Upper lobe of left lung (tissue), 6 donors: ENCODE results near the gene PCBP3. TPM values are rescaled to one million over a fixed set of nuclear protein-coding genes. Genes with fewer than 3 reads are reported as not detected.

Experiments used
- ATAC-seq, 2 donors: fragments of 200-7000 bp; cut with Tn5 transposase; one replicate each; pipeline ENCODE4 v1.9.1; 2022; ENCODE audit warnings: mild to moderate bottlenecking in 2 of 2, moderate library complexity in 2 of 2; ENCODE audit not compliant: low FRiP score in 2 of 2
- DNase-seq, 2 donors: peaks; one replicate each; pipeline ENCODE4 v3.0.0-alpha.2; 2019 to 2020
- H3K27ac ChIP-seq, 4 donors: fragments of 200-600 bp; sonication (generic); one replicate each; pipeline ENCODE4 v1.5.1; 2016 to 2019
- H3K27me3 ChIP-seq, 4 donors: fragments of 200-600 bp; sonication (generic); one replicate each; pipeline ENCODE4 v1.5.1; 2017 to 2019
- H3K36me3 ChIP-seq, 4 donors: fragments of 200-600 bp; sonication (generic); one replicate each; pipeline ENCODE4 v1.5.1; 2016 to 2019
- H3K4me1 ChIP-seq, 4 donors: fragments of 200-600 bp; sonication (generic); one replicate each; pipeline ENCODE4 v1.5.1; 2018 to 2019
- H3K4me3 ChIP-seq, 4 donors: fragments of 200-600 bp; sonication (generic); one replicate each; pipeline ENCODE4 v1.5.1; 2017 to 2019; ENCODE audit warnings: mild to moderate bottlenecking in 2 of 4, moderate library complexity in 1 of 4
- H3K9me3 ChIP-seq, 4 donors: fragments of 200-600 bp; sonication (generic); one replicate each; pipeline ENCODE4 v1.5.1; 2018 to 2019
- EP300 ChIP-seq, 4 donors: sonication (generic); formaldehyde crosslinking; IDR thresholded peaks; one replicate each; pipeline ENCODE4 v1.5.1; 2017; ENCODE audit warnings: antibody characterized with exemption in 4 of 4, control low read depth in 2 of 4
- POLR2A ChIP-seq, 4 donors: fragments of 450-650 bp; IDR thresholded peaks; one replicate each; pipeline ENCODE4 v1.5.1; 2016 to 2017; ENCODE audit warnings: antibody characterized with exemption in 4 of 4, mild to moderate bottlenecking in 2 of 4
- POLR2AphosphoS5 ChIP-seq, 2 donors: sonication (generic); formaldehyde crosslinking; IDR thresholded peaks; one replicate each; pipeline ENCODE4 v1.5.1; 2017; ENCODE audit warnings: antibody characterized with exemption in 2 of 2
- WGBS, 2 donors: methylation state at CpG; one replicate each; pipeline ENCODE4 v1.1.5; 2017 to 2018; 5-methylcytosine and 5-hydroxymethylcytosine counted together
- total RNA-seq, 6 donors: library from RNA; depleted of rRNA in 4 of 6; stranded (reverse); fragments of >200 nt in 4 of 6; gene quantifications; one replicate each; pipeline versions ENCODE4 v1.1.0 to v1.2.1, GENCODE V29; 2016 to 2021
- TF ChIP-seq, protein P1 (sequence below), 6 experiments: fragments of 450-650 bp in 4 of 6; fragments of 200-600 bp in 2 of 6; sonication (generic) in 2 of 6; IDR thresholded peaks; one replicate each; pipeline ENCODE4 v1.5.1; 2016 to 2019; ENCODE audit warnings: antibody characterized with exemption in 6 of 6
- donor health status: DM: no; HTN: no; CAD: no; lungs with moderate emphysema.
- donor health status: DM: no; HTN: yes; CAD: no; lungs with severe emphysema.

Gene PCBP3
- total RNA-seq, 6 donors from 2014 or later: 0.78 to 10.5 (median 3.3) TPM

DNA sequence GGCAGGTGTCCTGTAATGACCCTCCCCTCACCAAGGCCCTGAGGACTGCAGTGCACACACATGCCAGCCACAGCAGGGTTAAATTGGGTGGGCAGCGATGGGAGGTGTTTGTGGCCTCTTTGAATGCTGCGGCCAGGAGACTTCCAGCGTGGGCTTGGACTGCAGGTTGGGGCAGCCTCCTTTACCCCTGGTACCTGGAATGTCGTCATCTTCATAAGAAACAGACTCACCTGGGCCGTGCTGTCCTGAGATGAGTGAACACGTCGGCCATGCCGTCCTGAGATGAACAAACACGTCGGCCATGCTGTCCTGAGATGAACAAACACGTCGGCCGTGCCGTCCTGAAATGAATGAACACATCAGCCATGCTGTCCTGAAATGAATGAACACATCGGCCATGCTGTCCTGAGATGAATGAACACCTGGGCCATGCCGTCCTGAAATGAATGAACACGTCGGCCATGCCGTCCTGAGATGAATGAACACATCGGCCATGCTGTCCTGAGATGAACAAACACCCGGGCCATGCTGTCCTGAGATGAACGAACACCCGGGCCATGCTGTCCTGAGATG is 288.0 kb downstream of the PCBP3 start:
- DNase-seq: no peak
- Histone ChIP-seq H3K4me1 (no peaks in the 10 kb centered on the region), H3K27me3 (no peaks in the 10 kb centered on the region), H3K27ac (no peak overlapping the region), H3K36me3 (no peaks in the 10 kb centered on the region), H3K9me3 (peaks cover 0 to 13% (median 7%) of the 10 kb centered on the region in 4 donors), H3K4me3 (no peak overlapping the region)
- 81 to 91% methylated on average over 21 to 23 of the region's 23 CpGs for WGBS, 2 donors
- ATAC-seq: no peak
- TF ChIP-seq POLR2A (IDR thresholded peaks at IDR 0.05) (no peak), EP300 (IDR thresholded peaks at IDR 0.05) (no peak), POLR2AphosphoS5 (IDR thresholded peaks at IDR 0.05) (no peak)
- TF ChIP-seq, protein P1, sequence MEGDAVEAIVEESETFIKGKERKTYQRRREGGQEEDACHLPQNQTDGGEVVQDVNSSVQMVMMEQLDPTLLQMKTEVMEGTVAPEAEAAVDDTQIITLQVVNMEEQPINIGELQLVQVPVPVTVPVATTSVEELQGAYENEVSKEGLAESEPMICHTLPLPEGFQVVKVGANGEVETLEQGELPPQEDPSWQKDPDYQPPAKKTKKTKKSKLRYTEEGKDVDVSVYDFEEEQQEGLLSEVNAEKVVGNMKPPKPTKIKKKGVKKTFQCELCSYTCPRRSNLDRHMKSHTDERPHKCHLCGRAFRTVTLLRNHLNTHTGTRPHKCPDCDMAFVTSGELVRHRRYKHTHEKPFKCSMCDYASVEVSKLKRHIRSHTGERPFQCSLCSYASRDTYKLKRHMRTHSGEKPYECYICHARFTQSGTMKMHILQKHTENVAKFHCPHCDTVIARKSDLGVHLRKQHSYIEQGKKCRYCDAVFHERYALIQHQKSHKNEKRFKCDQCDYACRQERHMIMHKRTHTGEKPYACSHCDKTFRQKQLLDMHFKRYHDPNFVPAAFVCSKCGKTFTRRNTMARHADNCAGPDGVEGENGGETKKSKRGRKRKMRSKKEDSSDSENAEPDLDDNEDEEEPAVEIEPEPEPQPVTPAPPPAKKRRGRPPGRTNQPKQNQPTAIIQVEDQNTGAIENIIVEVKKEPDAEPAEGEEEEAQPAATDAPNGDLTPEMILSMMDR (IDR thresholded peaks at IDR 0.05): no peak

DNA sequence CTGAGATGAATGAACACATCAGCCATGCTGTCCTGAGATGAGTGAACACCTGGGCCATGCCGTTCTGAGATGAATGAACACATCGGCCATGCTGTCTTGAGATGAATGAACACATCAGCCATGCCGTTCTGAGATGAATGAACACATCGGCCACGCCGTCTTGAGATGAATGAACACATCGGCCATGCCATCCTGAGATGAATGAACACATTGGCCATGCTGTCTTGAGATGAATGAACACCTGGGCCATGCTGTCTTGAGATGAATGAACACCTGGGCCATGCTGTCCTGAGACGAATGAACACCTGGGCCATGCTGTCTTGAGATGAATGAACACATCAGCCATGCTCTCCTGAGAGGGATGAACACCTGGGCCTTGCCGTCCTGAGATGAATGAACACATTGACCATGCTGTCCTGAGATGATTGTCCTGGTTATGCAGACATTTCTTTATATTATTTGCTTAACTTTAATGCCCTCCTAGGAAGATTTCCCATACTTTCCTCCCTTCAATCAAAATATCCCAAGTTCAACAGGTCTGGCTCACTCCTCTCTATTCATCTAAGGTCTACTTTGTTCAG is 289.5 kb downstream of the PCBP3 start:
- Histone ChIP-seq H3K9me3 (peaks cover 0 to 13% (median 7%) of the 10 kb centered on the region in 4 donors), H3K36me3 (no peaks in the 10 kb centered on the region), H3K4me3 (no peak overlapping the region), H3K4me1 (no peaks in the 10 kb centered on the region), H3K27ac (no peak overlapping the region), H3K27me3 (no peaks in the 10 kb centered on the region)
- 66 to 77% methylated on average over 9 of the region's 9 CpGs for WGBS, 2 donors
- DNase-seq: no peak
- TF ChIP-seq POLR2A (IDR thresholded peaks at IDR 0.05) (no peak), EP300 (IDR thresholded peaks at IDR 0.05) (no peak), POLR2AphosphoS5 (IDR thresholded peaks at IDR 0.05) (no peak)
- TF ChIP-seq, protein P1 (IDR thresholded peaks at IDR 0.05): no peak
- no peak for ATAC-seq

DNA sequence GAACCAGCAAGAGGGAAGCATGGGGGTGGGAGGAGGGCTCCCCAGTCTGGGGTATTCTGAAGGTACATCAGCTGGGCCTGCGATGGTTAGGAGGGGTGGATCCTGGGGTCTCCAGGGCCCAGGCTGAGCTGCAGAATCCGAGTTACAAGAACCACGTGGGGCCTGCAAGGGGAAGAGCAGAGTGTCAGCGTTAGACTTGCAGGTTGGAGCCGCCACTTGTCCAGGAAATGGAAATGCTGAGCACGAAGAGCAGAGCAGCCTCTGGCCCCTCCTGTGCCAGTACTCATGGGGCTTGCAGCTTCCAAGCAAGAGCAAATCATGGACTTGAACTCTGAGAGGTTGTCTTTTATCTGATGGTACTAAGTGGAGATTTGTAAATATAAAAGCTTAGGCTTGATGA is 290.6 kb downstream of the PCBP3 start:
- DNase-seq (no peak), ATAC-seq (no peak)
- Histone ChIP-seq H3K9me3 (peaks cover 0 to 13% (median 7%) of the 10 kb centered on the region in 4 donors), H3K36me3 (no peaks in the 10 kb centered on the region), H3K4me1 (no peaks in the 10 kb centered on the region), H3K4me3 (no peak overlapping the region), H3K27me3 (no peaks in the 10 kb centered on the region), H3K27ac (no peak overlapping the region)
- WGBS, 2 donors: 56 to 59% methylated on average over 6 of the region's 6 CpGs
- TF ChIP-seq POLR2A (IDR thresholded peaks at IDR 0.05): no peak
- no peak for TF ChIP-seq EP300 (IDR thresholded peaks at IDR 0.05)
- no peak for TF ChIP-seq POLR2AphosphoS5 (IDR thresholded peaks at IDR 0.05)
- TF ChIP-seq, protein P1 (IDR thresholded peaks at IDR 0.05): no peak

DNA sequence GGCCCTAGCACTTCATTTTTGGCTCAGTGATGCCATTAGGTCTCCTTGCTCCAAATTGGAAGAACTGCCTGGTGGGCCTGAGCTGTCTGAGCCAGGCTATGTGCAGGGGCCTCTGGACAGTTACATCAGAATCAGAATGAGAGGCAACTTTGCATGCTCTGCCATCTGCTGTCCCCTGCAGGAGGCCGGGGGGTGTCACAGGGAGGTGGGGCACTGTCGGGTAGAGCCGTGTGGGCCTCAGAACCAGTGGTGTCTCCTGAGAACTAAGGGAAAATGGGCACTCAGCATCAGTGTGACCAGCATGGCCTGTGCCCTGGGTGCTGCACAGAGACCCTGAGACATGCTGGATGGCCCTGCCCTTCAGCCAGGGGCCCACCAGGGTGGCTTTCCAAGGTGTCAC is 291.0 kb downstream of the PCBP3 start:
- H3K27me3 ChIP-seq: no peaks in the 10 kb centered on the region
- TF ChIP-seq POLR2AphosphoS5 (IDR thresholded peaks at IDR 0.05) (no peak), EP300 (IDR thresholded peaks at IDR 0.05) (no peak), POLR2A (IDR thresholded peaks at IDR 0.05) (no peak)
- TF ChIP-seq, protein P1 (IDR thresholded peaks at IDR 0.05): no peak
- no peak overlapping the region for H3K4me3 ChIP-seq
- 94% methylated on average over 2 of the region's 3 CpGs; no CpG with 5 or more reads in 1 of the 2 donors for WGBS, 2 donors
- H3K9me3 ChIP-seq: peaks cover 0 to 13% (median 7%) of the 10 kb centered on the region in 4 donors
- no peaks in the 10 kb centered on the region for H3K36me3 ChIP-seq
- no peak for ATAC-seq
- no peaks in the 10 kb centered on the region for H3K4me1 ChIP-seq
- no peak for DNase-seq
- no peak overlapping the region for H3K27ac ChIP-seq

DNA sequence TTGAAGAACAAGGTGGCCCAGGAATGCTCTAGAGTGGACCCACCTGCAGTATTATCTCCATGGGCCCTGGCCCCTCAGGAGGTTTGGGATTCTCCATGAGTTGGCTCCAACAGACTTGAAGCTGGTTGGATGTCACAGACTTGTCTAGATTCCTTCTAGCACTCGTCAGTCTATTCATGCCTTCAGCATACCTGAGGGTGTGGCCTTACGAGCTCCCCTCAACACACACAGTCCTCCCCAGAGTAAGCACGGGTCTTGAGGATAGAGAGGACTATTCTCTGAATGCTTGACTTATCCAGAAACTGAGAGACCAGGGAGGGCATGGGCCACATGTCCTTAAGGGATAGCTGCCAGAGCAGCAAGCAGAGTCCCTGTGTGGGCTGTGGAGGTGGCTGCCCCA is 292.1 kb downstream of the PCBP3 start:
- TF ChIP-seq POLR2A (IDR thresholded peaks at IDR 0.05) (no peak), POLR2AphosphoS5 (IDR thresholded peaks at IDR 0.05) (no peak), EP300 (IDR thresholded peaks at IDR 0.05) (no peak)
- TF ChIP-seq, protein P1 (IDR thresholded peaks at IDR 0.05): no peak
- no peak overlapping the region for H3K27ac ChIP-seq
- peaks cover 0 to 13% (median 7%) of the 10 kb centered on the region in 4 donors for H3K9me3 ChIP-seq
- no peak for DNase-seq
- H3K4me3 ChIP-seq: no peak overlapping the region
- H3K36me3 ChIP-seq: no peaks in the 10 kb centered on the region
- no peaks in the 10 kb centered on the region for H3K4me1 ChIP-seq
- no peaks in the 10 kb centered on the region for H3K27me3 ChIP-seq
- ATAC-seq: no peak
- 78 to 86% methylated on average over 3 of the region's 3 CpGs for WGBS, 2 donors
